Activated CD8-positive, alpha-beta T cell treated with anti-CD3 and anti-CD28 coated beads, Interleukin-2, amount 10 ng/mL, durations not matched to agents 7 days and 5 days (primary cell): Measurements from ENCODE around the gene CCP110. TPM values are rescaled to one million over a fixed set of nuclear protein-coding genes. Genes with fewer than 3 reads are reported as not detected.
"Not testable (repeated sequence)": the region's sequence is repeated elsewhere in the genome, so short reads cannot be mapped to it uniquely, and the experiment has no call there.

Experiments used
- ATAC-seq: fragments of 150-1000 bp; cut with Tn5 transposase; one replicate; pipeline ENCODE4 v1.10.0; 2021; ENCODE audit warnings: moderate library complexity
- CTCF ChIA-PET: fragments of 350-600 bp; sonication (Branson Sonifier 250); formaldehyde crosslinking; loops from one replicate; lab custom pipeline; 2021; ENCODE audit warnings: antibody characterized with exemption; lab: Charles Lee
- POLR2A ChIA-PET: fragments of 350-600 bp; sonication (Branson Sonifier 250); formaldehyde crosslinking; loops from one replicate; lab custom pipeline; 2021; ENCODE audit warnings: antibody characterized with exemption; lab: Charles Lee
- DNase-seq: peaks from one replicate; pipeline ENCODE4 v3.0.0-alpha.2; 2020
- H3K27ac Mint-ChIP-seq: one replicate; pipeline ENCODE4 v1.8.0; 2021; ENCODE audit warnings: mild to moderate bottlenecking, mixed read lengths
- H3K27me3 Mint-ChIP-seq: one replicate; pipeline ENCODE4 v1.8.0; 2021; ENCODE audit warnings: low read depth, mixed read lengths
- H3K36me3 Mint-ChIP-seq: one replicate; pipeline ENCODE4 v1.8.0; 2021; ENCODE audit warnings: low read depth, mixed read lengths
- H3K4me1 Mint-ChIP-seq: one replicate; pipeline ENCODE4 v1.8.0; 2021; ENCODE audit warnings: low read depth, mixed read lengths
- H3K4me3 Mint-ChIP-seq: one replicate; pipeline ENCODE4 v1.8.0; 2021; ENCODE audit warnings: mild to moderate bottlenecking, mixed read lengths
- H3K9me3 Mint-ChIP-seq: one replicate; pipeline ENCODE4 v1.8.0; 2022; ENCODE audit warnings: mixed read lengths; ENCODE audit not compliant: insufficient read depth
- total RNA-seq, 2 experiments: library from RNA; stranded (reverse); gene quantifications; one replicate each; pipeline ENCODE4 v1.2.3, GENCODE V29; 2021

Gene CCP110
- total RNA-seq, 2 experiments from 2014 or later = 33.7 to 36.7 TPM

GRCh38 chr16:19525385-19525723, 1.6 kb downstream of the CCP110 start:
- peak overlapping the region; percentile 95 for H3K27ac Mint-ChIP-seq
- ChIA-PET CTCF (interaction anchor here (3.1 to 4.3 kb wide), 2 partner anchors 23 to 30 kb away, joined by 11 to 43 read pairs; partner anchors contain the start of gene VPS35L), POLR2A (interaction anchor here (1.8 to 2.2 kb wide), 2 partner anchors 12 to 30 kb away, joined by 5 to 34 read pairs; partner anchors contain the start of gene VPS35L)
- ATAC-seq = no peak
- H3K27me3 Mint-ChIP-seq = no peaks in the 10 kb centered on the region
- H3K4me3 Mint-ChIP-seq = peak overlapping the region; percentile 95
- H3K36me3 Mint-ChIP-seq = peaks cover 33% of the 10 kb centered on the region
- H3K4me1 Mint-ChIP-seq = peaks cover 32% of the 10 kb centered on the region
- no peak for DNase-seq
- no peaks in the 10 kb centered on the region for H3K9me3 Mint-ChIP-seq

- POLR2A ChIA-PET = no interaction called here
- CTCF ChIA-PET = interaction anchor here (1.4 to 4.3 kb wide), 4 partner anchors 11 to 28 kb away, joined by 3 to 43 read pairs (median 4); partner anchors contain the start of gene VPS35L
- Mint-ChIP-seq H3K4me3 (no peak overlapping the region), H3K4me1 (peaks cover 22% of the 10 kb centered on the region), H3K9me3 (no peaks in the 10 kb centered on the region), H3K36me3 (peaks cover 37% of the 10 kb centered on the region), H3K27me3 (no peaks in the 10 kb centered on the region), H3K27ac (no peak overlapping the region)
- DNase-seq (no peak), ATAC-seq (no peak)
These were observed 3.4 kb downstream of the CCP110 start for GRCh38 chr16:19527161-19527560.

- no peaks in the 10 kb centered on the region for H3K27me3 Mint-ChIP-seq
- H3K4me3 Mint-ChIP-seq = no peak overlapping the region
- H3K36me3 Mint-ChIP-seq = peaks cover 48% of the 10 kb centered on the region
- CTCF ChIA-PET = interaction anchor here (0.9 to 3.5 kb wide), 2 partner anchors 26 to 27 kb away, joined by 3 to 14 read pairs; partner anchors contain the start of gene VPS35L
- H3K27ac Mint-ChIP-seq = no peak overlapping the region
- H3K4me1 Mint-ChIP-seq = peaks cover 16% of the 10 kb centered on the region
- H3K9me3 Mint-ChIP-seq = no peaks in the 10 kb centered on the region
- DNase-seq (no peak), ATAC-seq (no peak)
- POLR2A ChIA-PET = no interaction called here
These were observed 4.9 kb downstream of the CCP110 start for GRCh38 chr16:19528666-19529065.

- ATAC-seq (no peak), DNase-seq (no peak)
- Mint-ChIP-seq H3K9me3 (no peaks in the 10 kb centered on the region), H3K4me1 (peaks cover 3% of the 10 kb centered on the region), H3K27ac (no peak overlapping the region), H3K27me3 (no peaks in the 10 kb centered on the region), H3K4me3 (no peak overlapping the region), H3K36me3 (peaks cover 57% of the 10 kb centered on the region)
- ChIA-PET CTCF (interaction anchor here (1.0 to 1.8 kb wide), 2 partner anchors 22 to 51 kb away, joined by 4 to 5 read pairs; partner anchors contain the start of gene VPS35L), POLR2A (no interaction called here)
These were observed 8.9 kb downstream of the CCP110 start for GRCh38 chr16:19532601-19533000.

- H3K4me3 Mint-ChIP-seq = no peak overlapping the region
- H3K27me3 Mint-ChIP-seq = no peaks in the 10 kb centered on the region
- DNase-seq (no peak), ATAC-seq (no peak)
- peaks cover 55% of the 10 kb centered on the region for H3K36me3 Mint-ChIP-seq
- ChIA-PET POLR2A (interaction anchor here (2.0 kb wide), 1 partner anchor 15 kb away, joined by 8 read pairs; the partner anchor contains the start of gene VPS35L), CTCF (interaction anchor here (3.0 to 3.4 kb wide), 2 partner anchors 14 to 16 kb away, joined by 9 to 17 read pairs; partner anchors contain the start of genes CCP110 and VPS35L)
- H3K4me1 Mint-ChIP-seq = peaks cover 9% of the 10 kb centered on the region
- no peaks in the 10 kb centered on the region for H3K9me3 Mint-ChIP-seq
- no peak overlapping the region for H3K27ac Mint-ChIP-seq
These were observed 16.7 kb downstream of the CCP110 start for GRCh38 chr16:19540241-19540970.

GRCh38 chr16:19542138-19542821, 18.5 kb downstream of the CCP110 start:
- Mint-ChIP-seq H3K36me3 (peaks cover 44% of the 10 kb centered on the region), H3K4me3 (no peak overlapping the region), H3K27me3 (no peaks in the 10 kb centered on the region), H3K27ac (no peak overlapping the region), H3K4me1 (peaks cover 9% of the 10 kb centered on the region), H3K9me3 (no peaks in the 10 kb centered on the region)
- DNase-seq = no peak
- no peak for ATAC-seq
- ChIA-PET POLR2A (no interaction called here), CTCF (interaction anchor here (1.3 to 2.5 kb wide), 2 partner anchors 13 to 40 kb away, joined by 3 to 16 read pairs; partner anchors contain the start of gene VPS35L)

- CTCF ChIA-PET = interaction anchor here (0.9 to 2.5 kb wide), 3 partner anchors 12 to 41 kb away, joined by 3 to 16 read pairs (median 3); partner anchors contain the start of gene VPS35L
- peaks cover 46% of the 10 kb centered on the region for H3K36me3 Mint-ChIP-seq
- H3K27me3 Mint-ChIP-seq, H3K4me3 Mint-ChIP-seq, H3K9me3 Mint-ChIP-seq, POLR2A ChIA-PET, H3K27ac Mint-ChIP-seq, H3K4me1 Mint-ChIP-seq, DNase-seq, ATAC-seq: not testable (repeated sequence)
These were observed 19.7 kb downstream of the CCP110 start for GRCh38 chr16:19543278-19543996.

GRCh38 chr16:19548144-19548543, 24.4 kb downstream of the CCP110 start:
- ChIA-PET POLR2A (interaction anchor here (1.1 kb wide), 1 partner anchor 24 kb away, joined by 3 read pairs; no protein-coding TSS in a partner anchor), CTCF (interaction anchor here (1.0 to 2.3 kb wide), 5 partner anchors 7 to 359 kb away, joined by 3 to 9 read pairs (median 6); partner anchors contain the start of gene VPS35L)
- no peak overlapping the region for H3K4me3 Mint-ChIP-seq
- H3K27ac Mint-ChIP-seq = no peak overlapping the region
- H3K9me3 Mint-ChIP-seq = no peaks in the 10 kb centered on the region
- ATAC-seq = no peak
- H3K27me3 Mint-ChIP-seq = no peaks in the 10 kb centered on the region
- peaks cover 32% of the 10 kb centered on the region for H3K36me3 Mint-ChIP-seq
- no peak for DNase-seq
- peaks cover 9% of the 10 kb centered on the region for H3K4me1 Mint-ChIP-seq

- Mint-ChIP-seq H3K27me3 (no peaks in the 10 kb centered on the region), H3K4me1 (peaks cover 6% of the 10 kb centered on the region), H3K36me3 (peaks cover 23% of the 10 kb centered on the region), H3K4me3 (no peak overlapping the region), H3K9me3 (no peaks in the 10 kb centered on the region), H3K27ac (no peak overlapping the region)
- ChIA-PET CTCF (interaction anchor here (0.9 to 2.3 kb wide), 4 partner anchors 9 to 47 kb away, joined by 3 to 7 read pairs (median 4); no protein-coding TSS in a partner anchor), POLR2A (no interaction called here)
- no peak for DNase-seq
- no peak for ATAC-seq
These were observed 25.9 kb downstream of the CCP110 start for GRCh38 chr16:19549673-19550072.

GRCh38 chr16:19555186-19555937, 31.6 kb downstream of the CCP110 start, which contains the start of gene VPS35L:
TSS of gene VPS35L (plus strand) at chr16:19555703. CDS start at chr16:19555730, 27 bp downstream.
- H3K27ac Mint-ChIP-seq = peak within 1 kb of the TSS; percentile 94
- ChIA-PET CTCF (interaction anchor here (0.8 to 5.3 kb wide), 31 partner anchors 8 to 488 kb away, joined by 3 to 44 read pairs (median 4); partner anchors contain the start of genes CCP110, COQ7, GDE1 and GPRC5B), POLR2A (interaction anchor here (0.7 to 3.2 kb wide), 8 partner anchors 16 to 488 kb away, joined by 3 to 34 read pairs (median 4); partner anchors contain the start of genes CCP110, COQ7 and GDE1)
- ATAC-seq (peak; percentile 98), DNase-seq (peak; percentile 97)
- H3K36me3 Mint-ChIP-seq = peaks cover 18% of the 10 kb centered on the region
- H3K4me1 Mint-ChIP-seq = peaks cover 19% of the 10 kb centered on the region
- H3K4me3 Mint-ChIP-seq = peak within 1 kb of the TSS; percentile 85
- H3K9me3 Mint-ChIP-seq = no peaks in the 10 kb centered on the region
- no peaks in the 10 kb centered on the region for H3K27me3 Mint-ChIP-seq
